Testis (tissue), 3 donors: ENCODE data around the gene ALX1. TPM values are rescaled to one million over a fixed set of nuclear protein-coding genes. Genes with fewer than 3 reads are reported as not detected.

ENCODE experiments used
- DNase-seq: peaks from one replicate; pipeline ENCODE4 v3.0.0-alpha.2; 2019
- H3K27ac ChIP-seq, 2 donors: fragments of 200-600 bp; sonication (generic); one replicate each; pipeline ENCODE4 v1.5.1; 2019
- H3K27me3 ChIP-seq: fragments of 200-600 bp; sonication (generic); one replicate; pipeline ENCODE4 v1.5.1; 2019
- H3K36me3 ChIP-seq: fragments of 200-600 bp; sonication (generic); one replicate; pipeline ENCODE4 v1.5.1; 2017; ENCODE audit warnings: low read depth; ENCODE audit errors: missing control alignments
- H3K4me1 ChIP-seq: fragments of 200-600 bp; sonication (generic); one replicate; pipeline ENCODE4 v1.5.1; 2019
- H3K4me3 ChIP-seq, 2 donors: fragments of 200-600 bp; sonication (generic); one replicate each; pipeline ENCODE4 v1.5.1; 2017 to 2019
- H3K9me3 ChIP-seq: fragments of 200-600 bp; sonication (generic); one replicate; pipeline ENCODE4 v1.5.1; 2017
- POLR2A ChIP-seq: fragments of 450-650 bp; IDR thresholded peaks from one replicate; pipeline ENCODE4 v1.6.1; 2017; ENCODE audit warnings: antibody characterized with exemption, mild to moderate bottlenecking, moderate library complexity
- WGBS, 2 donors: methylation state at CpG; one replicate each; pipeline ENCODE4 v1.1.5; 2018; 5-methylcytosine and 5-hydroxymethylcytosine counted together
- intact Hi-C: fragments of 100-400 bp; cut with DNase I; formaldehyde crosslinking; loops from one replicate; pipeline ENCODE4 v1.15.1; 2023; ENCODE audit warnings: low total_unique reads
- polyA plus RNA-seq: library from polyadenylated mRNA; stranded (reverse); fragments of 350-450 nt; fragmentation: Illumina TruSeq; extraction: RNeasy Lipid Tissue Mini Kit (QIAGEN cat#74804); gene quantifications from one replicate; pipeline ENCODE4 v1.2.3, GENCODE V29; 2014; ENCODE audit warnings: low read depth, low replicate concordance; ENCODE audit not compliant: insufficient read depth
- total RNA-seq, 2 donors: library from RNA; depleted of rRNA; stranded (reverse); fragments of >200 nt; gene quantifications; one replicate each; pipeline ENCODE4 v1.2.3, GENCODE V29; 2016
- TF ChIP-seq, protein P1 (sequence below), 3 experiments: fragments of 450-650 bp in 2 of 3; fragments of 200-600 bp in 1 of 3; sonication (generic) in 1 of 3; IDR thresholded peaks; one replicate each; pipeline ENCODE4 v1.5.1; 2016 to 2019; ENCODE audit warnings: antibody characterized with exemption in 3 of 3, mild to moderate bottlenecking in 2 of 3, moderate library complexity in 1 of 3

Gene ALX1
- total and polyA plus RNA-seq, 3 donors from 2014 or later, result 0.25 to 0.80 TPM; not detected in 1

DNA sequence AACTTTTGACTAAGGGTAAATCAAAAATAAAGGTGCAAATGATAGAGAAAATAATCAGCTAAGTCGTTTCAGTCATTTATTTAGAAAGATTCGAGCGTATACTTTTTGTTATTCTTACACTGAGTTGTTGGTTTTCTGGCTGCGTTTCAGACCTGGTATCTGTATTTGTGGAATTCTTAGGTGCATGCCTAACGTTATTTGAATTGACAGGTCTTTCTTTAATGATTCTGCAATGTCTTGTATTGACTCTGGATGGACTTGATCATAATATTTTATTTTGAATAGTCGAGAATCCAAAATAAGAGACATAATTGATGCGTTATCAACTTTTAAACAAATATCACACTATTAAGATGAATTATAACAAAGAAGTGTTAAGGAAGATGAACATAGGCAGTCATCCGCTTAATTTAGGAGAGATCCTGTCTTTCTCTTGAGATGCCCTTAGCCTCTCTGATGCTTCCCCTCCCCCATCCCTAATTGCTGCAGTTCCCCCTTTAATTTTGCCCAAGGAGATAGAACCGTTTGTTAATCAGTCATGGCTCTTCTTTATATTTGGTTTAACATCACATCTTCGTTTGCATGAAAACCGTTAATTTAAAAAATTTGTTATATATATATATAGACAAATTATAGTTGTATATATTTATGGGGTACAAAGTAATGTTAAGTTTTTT, 1.8 kb downstream of the ALX1 start:
- peaks cover 8% of the 10 kb centered on the region for H3K27me3 ChIP-seq
- 13 to 15% methylated on average over 11 of the region's 11 CpGs for WGBS, 2 donors
- no peak for DNase-seq
- no peak overlapping the region for H3K27ac ChIP-seq
- H3K4me1 ChIP-seq, result peaks cover 4% of the 10 kb centered on the region
- no peak overlapping the region for H3K4me3 ChIP-seq
- no peak for TF ChIP-seq POLR2A
- TF ChIP-seq, protein P1, sequence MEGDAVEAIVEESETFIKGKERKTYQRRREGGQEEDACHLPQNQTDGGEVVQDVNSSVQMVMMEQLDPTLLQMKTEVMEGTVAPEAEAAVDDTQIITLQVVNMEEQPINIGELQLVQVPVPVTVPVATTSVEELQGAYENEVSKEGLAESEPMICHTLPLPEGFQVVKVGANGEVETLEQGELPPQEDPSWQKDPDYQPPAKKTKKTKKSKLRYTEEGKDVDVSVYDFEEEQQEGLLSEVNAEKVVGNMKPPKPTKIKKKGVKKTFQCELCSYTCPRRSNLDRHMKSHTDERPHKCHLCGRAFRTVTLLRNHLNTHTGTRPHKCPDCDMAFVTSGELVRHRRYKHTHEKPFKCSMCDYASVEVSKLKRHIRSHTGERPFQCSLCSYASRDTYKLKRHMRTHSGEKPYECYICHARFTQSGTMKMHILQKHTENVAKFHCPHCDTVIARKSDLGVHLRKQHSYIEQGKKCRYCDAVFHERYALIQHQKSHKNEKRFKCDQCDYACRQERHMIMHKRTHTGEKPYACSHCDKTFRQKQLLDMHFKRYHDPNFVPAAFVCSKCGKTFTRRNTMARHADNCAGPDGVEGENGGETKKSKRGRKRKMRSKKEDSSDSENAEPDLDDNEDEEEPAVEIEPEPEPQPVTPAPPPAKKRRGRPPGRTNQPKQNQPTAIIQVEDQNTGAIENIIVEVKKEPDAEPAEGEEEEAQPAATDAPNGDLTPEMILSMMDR (IDR thresholded peaks at IDR 0.05), result no peak
- intact Hi-C loops, result no loop called here
- no peaks in the 10 kb centered on the region for H3K9me3 ChIP-seq
- no peaks in the 10 kb centered on the region for H3K36me3 ChIP-seq

DNA sequence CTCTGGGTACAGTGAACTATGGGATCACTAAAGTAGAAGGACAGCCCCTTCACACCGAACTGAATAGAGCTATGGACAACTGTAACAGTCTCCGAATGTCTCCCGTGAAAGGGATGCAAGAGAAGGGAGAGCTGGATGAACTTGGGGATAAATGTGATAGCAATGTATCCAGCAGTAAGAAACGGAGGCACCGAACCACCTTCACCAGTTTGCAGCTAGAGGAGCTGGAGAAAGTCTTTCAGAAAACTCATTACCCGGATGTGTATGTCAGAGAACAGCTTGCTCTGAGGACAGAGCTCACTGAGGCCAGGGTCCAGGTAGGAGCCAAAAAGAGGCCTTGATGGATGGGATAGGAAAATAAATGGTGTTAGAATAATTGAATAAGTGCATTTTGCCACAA, 3.5 kb downstream of the ALX1 start:
- WGBS, 2 donors, result 41 to 52% methylated on average over 6 of the region's 6 CpGs
- Histone ChIP-seq H3K27ac (no peak overlapping the region), H3K36me3 (no peaks in the 10 kb centered on the region), H3K9me3 (no peaks in the 10 kb centered on the region), H3K4me1 (peaks cover 4% of the 10 kb centered on the region), H3K27me3 (peaks cover 3% of the 10 kb centered on the region), H3K4me3 (no peak overlapping the region)
- intact Hi-C loops, result no loop called here
- DNase-seq, result no peak
- TF ChIP-seq, protein P1 (IDR thresholded peaks at IDR 0.05), result no peak
- no peak for TF ChIP-seq POLR2A

DNA sequence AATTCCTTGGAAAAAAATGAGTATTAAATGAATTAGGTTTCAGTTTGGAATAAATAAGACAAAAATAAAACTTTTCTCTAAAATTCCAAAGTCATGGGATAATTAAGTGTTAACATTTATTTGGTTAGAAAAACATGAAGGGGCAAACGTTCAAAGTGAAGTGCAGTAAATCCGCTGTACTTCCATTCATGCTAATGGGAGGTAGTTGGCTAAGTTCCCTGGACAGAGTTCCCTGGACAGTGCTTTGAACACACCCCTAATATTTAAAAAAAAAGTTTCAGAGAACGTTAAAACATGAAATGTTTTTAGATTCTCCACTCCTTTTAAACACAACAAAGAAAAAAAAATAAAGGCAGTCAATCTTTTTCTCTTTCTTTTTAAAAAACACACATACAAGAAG, 16.3 kb downstream of the ALX1 start:
- WGBS, 2 donors, result 26% methylated on average over 3 of the region's 3 CpGs
- Histone ChIP-seq H3K4me1 (no peaks in the 10 kb centered on the region), H3K36me3 (no peaks in the 10 kb centered on the region), H3K4me3 (no peak overlapping the region), H3K9me3 (no peaks in the 10 kb centered on the region), H3K27me3 (no peaks in the 10 kb centered on the region), H3K27ac (no peak overlapping the region)
- DNase-seq, result no peak
- TF ChIP-seq, protein P1 (IDR thresholded peaks at IDR 0.05), result no peak
- no peak for TF ChIP-seq POLR2A
- intact Hi-C loops, result no loop called here

DNA sequence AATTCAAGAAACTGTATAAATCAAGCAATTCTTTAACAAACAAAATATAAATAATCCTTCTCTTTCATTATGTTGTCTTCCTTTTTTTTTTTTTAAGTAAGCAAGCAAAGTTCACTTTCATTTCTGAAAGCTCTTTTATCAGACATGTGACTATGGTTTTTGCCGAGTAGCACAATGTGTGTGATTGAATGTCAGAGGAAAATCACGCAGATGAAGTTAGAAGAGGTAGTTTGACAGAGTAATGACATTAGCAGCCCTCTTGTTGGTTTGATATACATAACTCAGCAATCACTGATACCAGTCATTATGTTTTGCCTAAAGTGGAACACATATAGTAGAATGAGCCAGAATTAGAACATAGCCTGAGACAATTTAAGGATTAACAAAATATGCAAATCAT, 19.0 kb downstream of the ALX1 start:
- no peaks in the 10 kb centered on the region for H3K4me1 ChIP-seq
- intact Hi-C loops, result no loop called here
- H3K27ac ChIP-seq, result no peak overlapping the region
- no peaks in the 10 kb centered on the region for H3K36me3 ChIP-seq
- H3K27me3 ChIP-seq, result no peaks in the 10 kb centered on the region
- 70 to 77% methylated on average over 2 of the region's 2 CpGs for WGBS, 2 donors
- no peaks in the 10 kb centered on the region for H3K9me3 ChIP-seq
- no peak for TF ChIP-seq POLR2A
- TF ChIP-seq, protein P1 (IDR thresholded peaks at IDR 0.05), result no peak
- H3K4me3 ChIP-seq, result no peak overlapping the region
- DNase-seq, result no peak

DNA sequence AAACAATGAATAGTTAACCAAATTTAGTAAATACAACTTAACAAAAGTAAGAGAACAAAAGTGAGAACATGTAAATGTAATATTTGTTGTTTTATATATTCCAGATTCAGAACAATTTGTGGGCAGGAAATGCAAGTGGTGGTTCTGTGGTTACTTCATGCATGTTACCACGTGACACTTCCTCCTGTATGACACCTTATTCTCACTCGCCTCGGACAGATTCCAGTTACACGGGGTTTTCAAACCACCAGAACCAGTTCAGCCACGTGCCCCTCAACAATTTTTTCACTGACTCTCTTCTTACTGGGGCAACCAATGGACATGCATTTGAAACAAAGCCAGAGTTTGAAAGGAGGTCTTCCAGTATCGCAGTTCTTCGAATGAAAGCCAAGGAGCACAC, 21.0 kb downstream of the ALX1 start:
- no peak for TF ChIP-seq POLR2A
- TF ChIP-seq, protein P1 (IDR thresholded peaks at IDR 0.05), result no peak
- Histone ChIP-seq H3K27ac (no peak overlapping the region), H3K4me3 (no peak overlapping the region), H3K4me1 (no peaks in the 10 kb centered on the region), H3K36me3 (no peaks in the 10 kb centered on the region), H3K27me3 (no peaks in the 10 kb centered on the region), H3K9me3 (no peaks in the 10 kb centered on the region)
- intact Hi-C loops, result no loop called here
- DNase-seq, result no peak
- WGBS, 2 donors, result 63 to 69% methylated on average over 7 of the region's 7 CpGs
